Measurements from ENCODE around the gene ZNF536. TPM values are rescaled to one million over a fixed set of nuclear protein-coding genes. Genes with fewer than 3 reads are reported as not detected.

Gene ZNF536
- total RNA-seq, 1 donor, result not detected

GRCh38 chr19:30353394-30353945 is 18.7 kb upstream of the ZNF536 start:
- Histone ChIP-seq H3K4me1 (ENCODE audit: insufficient read depth, low read length) (no peaks in the 10 kb centered on the region), H3K4me3 (ENCODE audit: low read length) (no peak overlapping the region), H3K9me3 (ENCODE audit: low read depth, low read length) (no peaks in the 10 kb centered on the region), H3K27me3 (ENCODE audit: insufficient read depth, low read length) (no peaks in the 10 kb centered on the region)

DNA sequence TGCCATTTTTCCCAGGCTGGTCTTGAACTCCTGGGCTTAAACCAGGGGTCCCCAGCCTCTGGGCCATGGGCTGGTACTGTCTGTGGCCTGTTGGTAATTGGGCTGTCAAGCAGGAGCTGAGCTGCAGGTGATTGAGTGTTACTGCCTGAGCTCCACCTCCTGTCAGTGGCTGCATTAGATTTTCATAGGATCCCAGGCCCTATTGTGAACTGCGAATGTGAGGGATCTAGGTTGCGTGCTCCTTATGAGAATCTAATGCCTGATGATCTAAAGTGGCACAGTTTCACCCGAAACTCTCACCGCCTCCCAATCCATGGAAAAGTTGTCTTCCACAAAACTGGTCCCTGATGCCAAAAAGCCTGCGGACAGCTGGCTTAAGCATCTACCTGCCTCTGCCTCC is 16.6 kb upstream of the ZNF536 start:
- Histone ChIP-seq H3K4me1 (ENCODE audit: insufficient read depth, low read length) (no peaks in the 10 kb centered on the region), H3K27me3 (ENCODE audit: insufficient read depth, low read length) (no peaks in the 10 kb centered on the region), H3K9me3 (ENCODE audit: low read depth, low read length) (no peaks in the 10 kb centered on the region), H3K4me3 (ENCODE audit: low read length) (no peak overlapping the region)

DNA sequence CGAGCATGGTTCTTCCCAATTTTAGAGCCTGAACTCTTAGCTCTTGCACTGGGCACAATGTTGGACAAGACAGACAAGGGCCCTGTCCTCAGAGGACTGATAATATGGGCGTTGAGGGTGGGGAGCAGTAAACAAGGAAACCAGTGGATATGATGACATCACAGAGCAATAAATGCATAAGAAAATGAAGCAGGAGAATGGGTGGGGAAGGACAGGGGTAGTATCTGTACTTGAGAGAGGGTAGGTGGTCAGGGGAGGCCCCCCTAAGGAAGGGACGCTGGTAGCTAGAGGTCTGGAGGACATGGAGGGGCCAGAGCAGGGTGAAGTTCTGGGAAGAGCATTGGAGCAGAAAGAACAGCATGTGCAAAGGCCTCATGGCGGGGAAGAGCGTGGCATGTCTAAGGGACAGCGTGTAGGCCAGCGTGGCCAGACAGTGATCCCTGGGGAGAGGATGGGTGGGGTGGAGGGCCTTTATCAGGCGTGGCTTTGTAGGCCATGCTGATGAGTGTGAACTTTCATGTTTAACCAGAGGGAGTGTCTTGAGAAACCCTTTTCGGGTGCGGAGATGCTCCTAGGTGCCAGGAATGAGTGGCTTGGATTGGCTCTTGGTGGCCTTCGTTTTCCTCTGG is 15.1 kb upstream of the ZNF536 start:
- no peaks in the 10 kb centered on the region for H3K9me3 ChIP-seq (ENCODE audit: low read depth, low read length)
- peaks cover 3% of the 10 kb centered on the region for H3K27me3 ChIP-seq (ENCODE audit: insufficient read depth, low read length)
- no peak overlapping the region for H3K4me3 ChIP-seq (ENCODE audit: low read length)
- no peaks in the 10 kb centered on the region for H3K4me1 ChIP-seq (ENCODE audit: insufficient read depth, low read length)

DNA sequence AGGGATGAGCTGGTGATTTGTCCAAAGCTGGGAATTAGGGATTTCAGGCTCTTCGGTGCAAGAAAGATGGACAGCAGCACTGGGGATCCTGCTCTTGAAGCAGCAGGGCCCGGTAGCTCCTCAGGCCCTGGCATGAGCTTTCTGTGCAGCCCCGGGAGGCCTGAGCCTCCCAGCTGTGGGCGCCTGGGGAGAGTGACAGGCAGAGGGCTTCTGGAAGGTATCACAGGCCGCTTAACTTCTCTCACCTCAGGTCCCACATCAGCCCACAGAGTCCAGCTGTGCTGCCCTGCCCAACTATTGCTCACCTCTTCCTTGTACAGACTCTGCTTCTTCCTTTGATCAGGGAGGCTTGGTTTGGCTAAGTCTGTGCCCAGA is 14.6 kb upstream of the ZNF536 start:
- no peak overlapping the region for H3K4me3 ChIP-seq (ENCODE audit: low read length)
- peaks cover 3% of the 10 kb centered on the region for H3K27me3 ChIP-seq (ENCODE audit: insufficient read depth, low read length)
- H3K4me1 ChIP-seq (ENCODE audit: insufficient read depth, low read length), result no peaks in the 10 kb centered on the region
- no peaks in the 10 kb centered on the region for H3K9me3 ChIP-seq (ENCODE audit: low read depth, low read length)

- H3K9me3 ChIP-seq (ENCODE audit: low read depth, low read length), result no peaks in the 10 kb centered on the region
- H3K4me1 ChIP-seq (ENCODE audit: insufficient read depth, low read length), result no peaks in the 10 kb centered on the region
- peaks cover 3% of the 10 kb centered on the region for H3K27me3 ChIP-seq (ENCODE audit: insufficient read depth, low read length)
- H3K4me3 ChIP-seq (ENCODE audit: low read length), result no peak overlapping the region
Measured at GRCh38 chr19:30358319-30358718, 13.9 kb upstream of the ZNF536 start.

DNA sequence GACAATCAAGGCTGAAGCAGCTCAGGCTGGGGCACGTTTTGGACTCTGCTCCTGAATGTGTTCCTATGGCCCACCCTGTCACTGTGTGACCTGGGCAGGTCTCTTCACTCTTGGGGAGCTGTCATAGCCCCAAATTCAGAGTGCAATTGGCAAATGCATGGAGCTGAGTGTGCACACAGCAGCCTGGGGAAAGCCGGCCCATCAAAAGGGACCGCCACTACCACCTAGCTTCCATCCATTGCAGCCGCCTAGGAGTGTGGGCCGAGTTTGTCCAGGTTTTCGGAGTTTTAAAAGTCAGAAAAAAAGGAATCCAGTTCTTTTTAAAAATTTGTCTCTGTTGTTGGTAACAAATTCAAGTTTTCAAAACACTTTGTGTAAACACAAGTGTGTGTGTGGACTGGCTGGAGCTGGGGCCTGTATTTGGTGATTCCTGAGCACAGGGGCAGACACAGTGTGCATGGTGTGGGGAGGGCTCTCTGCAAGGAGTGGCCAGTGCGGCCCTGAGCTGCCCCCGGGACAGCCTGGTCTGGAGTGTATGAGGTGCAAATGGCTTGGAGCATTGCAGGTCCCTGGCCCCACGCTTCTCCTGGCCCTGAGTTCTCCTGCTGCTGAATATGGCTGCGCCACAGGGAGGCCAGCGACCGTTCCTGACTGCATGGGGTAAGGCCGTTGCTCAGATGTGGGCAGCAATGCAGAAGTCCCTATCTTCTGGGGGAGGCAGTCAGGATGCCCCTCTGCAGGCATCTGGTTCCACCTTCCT is 13.2 kb upstream of the ZNF536 start:
- Histone ChIP-seq H3K4me3 (ENCODE audit: low read length) (no peak overlapping the region), H3K9me3 (ENCODE audit: low read depth, low read length) (no peaks in the 10 kb centered on the region), H3K4me1 (ENCODE audit: insufficient read depth, low read length) (no peaks in the 10 kb centered on the region), H3K27me3 (ENCODE audit: insufficient read depth, low read length) (peaks cover 3% of the 10 kb centered on the region)

GRCh38 chr19:30359936-30360335 is 12.2 kb upstream of the ZNF536 start:
- Histone ChIP-seq H3K9me3 (ENCODE audit: low read depth, low read length) (no peaks in the 10 kb centered on the region), H3K4me3 (ENCODE audit: low read length) (no peak overlapping the region), H3K4me1 (ENCODE audit: insufficient read depth, low read length) (no peaks in the 10 kb centered on the region), H3K27me3 (ENCODE audit: insufficient read depth, low read length) (peaks cover 3% of the 10 kb centered on the region)

- H3K9me3 ChIP-seq (ENCODE audit: low read depth, low read length), result no peaks in the 10 kb centered on the region
- H3K27me3 ChIP-seq (ENCODE audit: insufficient read depth, low read length), result peaks cover 3% of the 10 kb centered on the region
- H3K4me3 ChIP-seq (ENCODE audit: low read length), result no peak overlapping the region
- no peaks in the 10 kb centered on the region for H3K4me1 ChIP-seq (ENCODE audit: insufficient read depth, low read length)
Measured at GRCh38 chr19:30360376-30361106, 11.6 kb upstream of the ZNF536 start.

DNA sequence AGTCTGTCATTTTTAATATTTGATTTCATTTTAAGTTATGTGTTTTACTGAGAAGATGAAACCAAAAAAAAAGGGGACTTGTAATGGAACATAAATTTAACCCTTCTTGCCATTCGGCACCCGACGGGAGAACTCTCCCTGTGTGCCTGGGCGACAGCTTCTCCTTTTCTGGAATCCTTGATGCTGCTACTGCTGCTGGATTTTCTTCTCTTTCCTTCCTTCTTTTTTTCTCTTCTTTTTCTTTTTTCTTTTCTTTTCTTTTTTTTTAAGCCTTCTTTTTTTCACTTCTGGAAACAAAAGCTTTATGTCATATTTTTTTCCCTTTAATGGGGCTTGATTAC is 11.1 kb upstream of the ZNF536 start:
- no peaks in the 10 kb centered on the region for H3K9me3 ChIP-seq (ENCODE audit: low read depth, low read length)
- peaks cover 3% of the 10 kb centered on the region for H3K27me3 ChIP-seq (ENCODE audit: insufficient read depth, low read length)
- no peaks in the 10 kb centered on the region for H3K4me1 ChIP-seq (ENCODE audit: insufficient read depth, low read length)
- no peak overlapping the region for H3K4me3 ChIP-seq (ENCODE audit: low read length)

DNA sequence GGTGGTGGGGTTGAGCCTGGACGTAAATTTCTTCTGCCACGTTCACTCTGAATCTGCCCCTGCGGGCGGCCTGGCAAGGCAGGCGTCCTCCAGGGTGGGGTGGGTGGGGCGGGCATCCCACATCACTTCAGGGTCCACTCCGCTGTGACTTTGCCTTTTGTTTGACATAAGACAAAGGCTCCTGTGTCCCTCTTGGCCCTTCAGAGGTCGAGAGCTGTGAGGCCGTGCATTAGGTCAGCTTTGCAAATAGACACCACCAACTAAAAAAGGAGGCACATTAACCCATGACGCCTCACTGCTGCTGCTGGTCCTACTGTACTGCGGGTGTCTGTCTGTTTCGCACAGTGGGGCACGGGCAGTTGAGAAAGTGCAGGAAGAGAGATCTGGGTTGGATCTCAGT is 10.5 kb upstream of the ZNF536 start:
- H3K27me3 ChIP-seq (ENCODE audit: insufficient read depth, low read length), result peaks cover 3% of the 10 kb centered on the region

GRCh38 chr19:30362156-30362754 is 9.9 kb upstream of the ZNF536 start:
- no peaks in the 10 kb centered on the region for H3K4me1 ChIP-seq (ENCODE audit: insufficient read depth, low read length)
- no peaks in the 10 kb centered on the region for H3K9me3 ChIP-seq (ENCODE audit: low read depth, low read length)
- peaks cover 3% of the 10 kb centered on the region for H3K27me3 ChIP-seq (ENCODE audit: insufficient read depth, low read length)
- no peak overlapping the region for H3K4me3 ChIP-seq (ENCODE audit: low read length)

More for the DNA sequence above, 10.5 kb upstream of the ZNF536 start:
- Histone ChIP-seq H3K4me3 (ENCODE audit: low read length) (no peak overlapping the region), H3K9me3 (ENCODE audit: low read depth, low read length) (no peaks in the 10 kb centered on the region), H3K4me1 (ENCODE audit: insufficient read depth, low read length) (no peaks in the 10 kb centered on the region)

GRCh38 chr19:30363073-30363472 is 9.1 kb upstream of the ZNF536 start:
- Histone ChIP-seq H3K4me1 (ENCODE audit: insufficient read depth, low read length) (no peaks in the 10 kb centered on the region), H3K9me3 (ENCODE audit: low read depth, low read length) (no peaks in the 10 kb centered on the region), H3K4me3 (ENCODE audit: low read length) (no peak overlapping the region), H3K27me3 (ENCODE audit: insufficient read depth, low read length) (peaks cover 3% of the 10 kb centered on the region)

DNA sequence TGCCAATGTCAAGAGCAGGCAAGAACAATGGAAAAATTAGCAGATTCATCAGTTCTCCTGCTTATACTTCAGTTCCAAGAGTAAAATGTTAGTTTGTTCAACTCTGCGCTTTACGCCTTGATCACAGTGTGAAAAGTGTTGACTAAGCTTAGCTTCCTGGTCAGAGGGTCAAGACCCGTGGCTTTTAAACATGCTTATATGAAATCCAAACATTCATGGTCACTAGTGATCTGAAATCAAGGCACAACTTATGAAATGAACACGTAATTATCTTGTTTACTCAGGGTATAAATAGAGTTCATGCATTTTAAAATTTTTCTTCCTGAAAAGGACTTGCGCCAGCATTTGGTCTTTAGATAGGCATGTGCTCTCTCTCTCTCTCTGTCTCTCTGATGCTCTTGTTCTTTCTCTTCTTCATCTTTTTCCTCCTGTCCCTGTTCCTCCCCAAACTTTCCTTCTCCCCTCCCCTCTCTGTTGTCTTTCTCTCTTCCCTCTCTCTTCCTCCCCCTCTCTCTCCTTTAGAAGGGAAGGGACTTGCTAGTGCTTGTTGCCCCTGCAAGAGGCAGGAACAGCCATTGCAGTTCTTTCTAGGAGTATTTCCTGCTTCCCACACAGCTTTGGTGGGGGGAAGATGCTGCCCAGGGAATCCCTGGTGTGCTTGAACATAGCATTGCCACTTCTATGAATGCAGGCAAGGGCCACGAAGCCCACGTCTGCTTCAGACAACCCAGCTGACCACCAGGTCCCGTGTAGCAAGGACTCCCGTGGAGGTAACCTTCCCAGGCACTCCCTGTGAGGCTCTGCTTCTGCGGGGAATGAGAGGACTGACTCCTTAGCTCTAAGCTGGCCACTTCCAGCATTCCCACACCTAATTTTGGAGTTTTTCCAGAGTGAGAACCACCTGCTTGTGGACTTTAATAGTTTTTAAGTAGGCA is 7.1 kb upstream of the ZNF536 start:
- Histone ChIP-seq H3K4me1 (ENCODE audit: insufficient read depth, low read length) (no peaks in the 10 kb centered on the region), H3K4me3 (ENCODE audit: low read length) (no peak overlapping the region), H3K27me3 (ENCODE audit: insufficient read depth, low read length) (peaks cover 3% of the 10 kb centered on the region), H3K9me3 (ENCODE audit: low read depth, low read length) (no peaks in the 10 kb centered on the region)

DNA sequence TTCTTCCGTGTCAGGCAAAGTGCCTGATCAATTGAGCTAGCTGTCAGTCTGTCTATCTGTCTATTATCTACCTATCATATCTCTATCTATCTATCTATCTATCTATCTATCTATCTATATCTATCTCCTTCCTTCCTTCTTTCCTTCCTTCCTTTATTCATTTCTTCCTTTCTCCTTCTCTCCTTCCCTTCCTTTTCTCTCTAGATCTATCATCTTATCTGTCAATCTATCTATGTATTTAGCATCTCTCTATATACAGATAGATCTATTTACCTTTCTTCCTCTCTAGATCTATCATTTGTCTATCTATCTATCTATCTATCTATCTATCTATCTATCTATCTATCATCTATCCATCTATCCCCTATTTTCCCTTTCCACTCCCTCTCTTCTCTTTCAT is 5.9 kb upstream of the ZNF536 start:
- H3K4me1 ChIP-seq (ENCODE audit: insufficient read depth, low read length), result no peaks in the 10 kb centered on the region
- H3K4me3 ChIP-seq (ENCODE audit: low read length), result no peak overlapping the region
- H3K9me3 ChIP-seq (ENCODE audit: low read depth, low read length), result no peaks in the 10 kb centered on the region
- no peaks in the 10 kb centered on the region for H3K27me3 ChIP-seq (ENCODE audit: insufficient read depth, low read length)

Data from mononuclear cell (primary cell).